HG02870 (cell line): ENCODE measurements around the gene DIMT1.

Experiments used
- ATAC-seq: cut with Tn5 transposase; IDR thresholded peaks from one replicate; pipeline ENCODE4 v1.9.1; 2021; ENCODE audit warnings: mild to moderate bottlenecking, moderate library complexity; ENCODE audit not compliant: unreplicated experiment

DIMT1 gene

GRCh38 chr5:62403411-62404250 is at the start of gene DIMT1:
TSS of gene DIMT1 (minus strand) at chr5:62403905. CDS start at chr5:62403772, 133 bp downstream.
- peak; percentile 97 for ATAC-seq

- no peak for ATAC-seq
These were observed 46.6 kb upstream of the DIMT1 start for GRCh38 chr5:62450259-62450658.

GRCh38 chr5:62448528-62448927 is 44.8 kb upstream of the DIMT1 start:
- no peak for ATAC-seq

GRCh38 chr5:62432621-62433064 is 28.9 kb upstream of the DIMT1 start:
- ATAC-seq = no peak

- ATAC-seq = no peak
These were observed 28.3 kb upstream of the DIMT1 start for GRCh38 chr5:62431735-62432620.

DNA sequence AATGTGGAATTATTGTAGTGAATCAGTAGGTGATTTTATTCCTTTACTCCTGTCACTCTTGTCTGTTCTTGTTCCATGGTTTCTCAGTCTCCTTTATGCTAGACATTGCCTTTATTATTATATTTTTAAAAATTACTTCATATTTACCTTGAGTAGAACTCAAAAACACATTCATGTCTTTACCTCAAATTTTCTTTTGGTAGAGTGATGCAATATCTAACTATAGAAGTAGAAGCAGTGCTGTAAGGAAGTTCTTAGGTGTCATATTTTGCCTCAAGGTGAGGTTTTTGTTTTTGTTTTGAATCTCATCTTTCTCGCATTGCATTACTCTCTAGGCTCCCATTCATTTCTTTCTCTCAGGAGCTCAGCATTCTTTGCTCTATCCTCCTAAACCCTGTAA is 21.1 kb upstream of the DIMT1 start:
- ATAC-seq = no peak

DNA sequence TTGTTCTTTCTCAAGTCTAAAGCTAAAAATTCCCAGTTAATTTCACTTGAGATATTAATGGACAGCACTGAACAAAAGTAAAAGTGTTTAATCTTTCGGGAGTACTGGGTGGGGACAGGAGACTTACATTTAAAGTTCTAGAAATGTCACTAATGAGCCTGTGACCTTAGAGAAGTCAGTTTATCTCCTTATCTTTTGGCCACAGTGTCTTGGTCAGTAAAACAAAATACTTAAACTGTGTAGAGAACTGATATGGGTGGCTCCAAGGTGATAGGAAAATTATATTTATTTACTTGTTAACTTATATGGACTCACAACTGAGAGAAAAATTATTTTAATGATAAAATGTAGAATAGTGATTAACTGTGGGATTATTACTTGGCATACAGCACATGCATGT is 17.7 kb upstream of the DIMT1 start:
- ATAC-seq = no peak

- ATAC-seq = no peak
These were observed 15.9 kb upstream of the DIMT1 start for GRCh38 chr5:62419609-62420008.

DNA sequence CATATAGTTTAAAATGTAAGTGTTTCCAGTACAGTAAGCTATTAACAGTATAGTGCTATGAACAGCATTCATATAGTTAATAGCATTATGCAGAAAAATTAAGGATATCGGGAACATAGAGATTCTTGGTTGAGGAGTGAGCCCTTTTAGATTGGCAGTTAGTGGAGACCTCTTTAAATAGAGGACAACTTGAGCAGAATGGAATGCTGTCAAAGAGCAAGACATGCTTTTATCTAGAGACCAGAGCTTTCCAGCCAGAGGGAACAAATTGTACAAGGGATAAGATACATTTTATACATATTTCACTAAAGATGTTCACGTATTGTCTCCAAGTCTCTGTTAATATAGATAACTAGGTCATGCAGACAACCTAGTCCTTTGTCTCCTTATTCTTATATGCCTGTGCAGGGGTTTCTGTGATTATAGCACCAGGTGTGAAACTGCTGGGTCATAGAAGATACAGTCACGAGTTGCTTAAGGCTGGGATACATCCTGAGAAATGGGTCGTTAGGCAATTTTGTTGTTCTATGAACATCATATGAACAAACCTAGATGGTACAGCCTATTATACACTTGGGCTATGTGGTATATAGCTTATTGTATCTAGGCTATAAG is 14.9 kb upstream of the DIMT1 start:
- no peak for ATAC-seq

DNA sequence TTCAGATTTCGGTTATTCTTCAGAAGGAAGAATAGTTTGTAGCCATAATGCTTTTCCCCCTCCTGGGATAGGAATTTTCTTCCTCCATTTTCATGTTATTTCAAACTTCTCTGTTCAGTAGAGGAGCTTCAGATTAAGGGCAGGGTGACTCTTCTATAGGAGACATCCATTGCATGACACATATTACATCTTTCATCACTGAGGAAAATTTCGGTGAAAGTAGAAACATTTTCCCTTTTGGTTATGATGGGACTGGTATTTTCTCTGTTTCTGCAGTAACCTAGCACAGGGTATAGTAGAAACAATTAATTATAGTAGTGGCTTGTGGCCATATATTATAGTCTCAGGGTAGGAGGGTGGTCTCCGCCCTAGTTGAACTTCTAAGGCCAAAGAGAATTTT is 10.0 kb upstream of the DIMT1 start:
- ATAC-seq = no peak

GRCh38 chr5:62412549-62413329 is 9.0 kb upstream of the DIMT1 start, which contains the start of gene IPO11:
TSS of gene IPO11 (plus strand) at chr5:62412763. CDS start at chr5:62437280, 24,517 bp downstream.
- peak; percentile 97 for ATAC-seq

DNA sequence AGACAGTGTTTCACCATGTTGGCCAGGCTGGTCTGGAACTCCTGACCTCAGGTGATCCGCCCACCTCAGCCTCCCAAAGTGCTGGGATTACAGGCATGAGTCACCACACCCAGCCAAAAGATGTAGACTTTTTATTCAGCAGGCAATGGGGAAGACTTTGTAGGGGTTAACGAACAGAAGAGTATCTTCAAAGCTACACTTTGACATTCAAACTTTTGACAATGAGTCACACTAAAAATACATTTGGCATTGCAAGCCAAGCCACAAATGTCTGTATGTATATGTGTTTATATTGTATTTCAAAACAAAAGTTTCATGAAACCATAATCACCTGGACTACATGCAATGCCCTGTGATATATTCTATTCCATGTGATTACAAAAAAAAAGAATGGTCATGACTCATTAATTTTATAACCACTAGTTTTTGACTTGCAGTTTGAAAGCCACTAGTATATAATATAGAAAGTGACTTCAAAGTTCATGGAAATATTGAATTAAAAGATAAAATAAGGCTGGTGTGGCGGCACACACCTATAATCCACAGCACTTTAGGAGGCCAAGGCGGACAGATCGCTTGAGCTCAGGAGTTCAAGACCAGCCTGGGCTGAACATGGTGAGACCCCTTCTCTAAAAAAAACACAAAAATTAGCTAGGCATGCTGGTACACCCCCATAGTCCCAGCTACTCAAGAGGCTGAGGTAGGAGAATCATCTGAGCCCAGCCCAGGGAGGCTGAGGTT is 8.3 kb downstream of the DIMT1 start:
- no peak for ATAC-seq

DNA sequence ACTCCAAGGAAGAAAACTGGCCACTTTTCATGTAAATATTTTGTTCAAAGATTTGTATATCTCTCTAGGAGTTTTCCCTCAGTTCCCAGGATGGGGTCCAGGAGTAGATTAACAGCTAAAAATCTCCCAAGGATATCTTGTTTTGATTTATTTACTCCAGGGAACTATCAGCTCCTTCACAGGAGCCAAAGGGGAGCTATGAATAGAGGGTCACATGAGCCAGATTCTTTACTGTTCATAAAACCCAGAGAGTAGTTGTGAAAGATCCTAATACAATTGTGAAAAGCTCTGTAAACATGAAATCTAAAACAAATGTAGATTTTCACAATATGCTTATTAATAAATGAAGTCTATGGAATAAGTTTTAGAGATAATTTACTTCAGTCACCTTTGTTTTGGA is 16.9 kb downstream of the DIMT1 start:
- ATAC-seq = no peak

DNA sequence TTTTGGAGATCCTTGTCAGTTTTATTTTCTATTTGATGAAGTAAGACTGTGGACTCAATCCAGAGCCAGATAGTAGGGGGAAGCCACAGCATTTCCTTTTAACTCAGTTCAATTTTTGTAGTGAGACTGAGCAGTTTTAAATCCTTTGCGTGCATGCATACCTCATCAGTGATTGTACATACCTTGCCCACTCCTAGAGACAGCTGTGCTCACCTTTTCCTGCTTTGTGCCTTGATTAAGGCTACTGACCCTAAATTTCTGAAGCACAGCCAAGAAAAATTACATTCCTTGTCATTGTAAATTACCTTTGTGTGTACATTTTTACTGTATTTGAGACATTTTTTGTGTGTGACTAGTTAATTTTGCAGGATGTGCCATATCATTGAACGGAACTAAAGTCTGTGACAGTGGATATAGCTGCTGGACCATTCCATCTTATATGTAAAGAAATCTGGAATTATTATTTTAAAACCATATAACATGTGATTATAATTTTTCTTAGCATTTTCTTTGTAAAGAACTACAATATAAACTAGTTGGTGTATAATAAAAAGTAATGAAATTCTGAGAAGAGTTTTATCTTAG is 17.8 kb downstream of the DIMT1 start:
- no peak for ATAC-seq

GRCh38 chr5:62385131-62385530 is 18.6 kb downstream of the DIMT1 start:
- ATAC-seq = no peak

DNA sequence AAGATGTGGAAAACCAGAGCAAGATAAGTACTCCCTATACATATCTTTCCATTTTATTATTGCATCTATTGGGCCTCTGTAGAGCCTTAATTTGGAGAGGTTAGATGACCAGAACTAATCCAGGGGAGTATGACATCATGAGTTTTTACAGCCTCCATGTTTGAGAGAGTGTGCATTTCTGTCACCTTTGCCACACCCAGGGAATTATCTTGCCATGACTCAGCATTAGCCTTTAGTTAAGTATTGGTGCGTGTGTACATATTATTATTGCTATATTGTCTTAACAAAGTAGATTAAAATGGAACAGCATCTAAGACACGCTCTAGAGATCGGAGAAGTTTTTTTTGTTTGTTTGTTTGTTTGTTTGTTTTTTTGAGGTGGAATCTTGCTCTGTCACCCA is 27.6 kb downstream of the DIMT1 start:
- ATAC-seq = no peak

GRCh38 chr5:62375627-62376026 is 28.1 kb downstream of the DIMT1 start:
- ATAC-seq = no peak

DNA sequence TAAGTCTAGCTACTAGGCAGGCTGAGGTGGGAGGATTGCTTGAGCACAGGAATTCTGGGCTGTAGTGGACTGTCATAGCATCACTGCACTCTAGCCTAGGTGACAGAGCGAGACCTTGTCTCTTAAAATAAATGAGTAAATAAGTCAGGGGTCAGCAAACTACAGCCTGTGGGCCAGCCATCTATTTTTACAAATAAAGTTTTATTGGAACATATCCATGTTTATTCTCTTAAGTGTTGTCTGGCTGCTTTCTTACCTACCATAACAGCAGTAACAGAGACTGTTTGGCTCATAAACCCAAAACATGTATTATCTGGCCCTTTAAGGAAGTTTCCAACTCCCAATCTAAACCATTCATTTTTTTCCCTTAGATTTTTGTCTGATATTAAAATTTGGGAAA is 29.6 kb downstream of the DIMT1 start:
- ATAC-seq = no peak

- no peak for ATAC-seq
These were observed 30.3 kb downstream of the DIMT1 start for GRCh38 chr5:62373382-62373781.
